ENCODE results near the gene TOMM6.

The TOMM6 gene

GRCh38 chr6:41787219-41787917 is at the start of gene TOMM6:
TSS of gene TOMM6 (plus strand) at chr6:41787694. CDS start at chr6:41787698, 4 bp downstream.
- DNase-seq (ENCODE audit: low read depth), result peak; percentile 94

DNA sequence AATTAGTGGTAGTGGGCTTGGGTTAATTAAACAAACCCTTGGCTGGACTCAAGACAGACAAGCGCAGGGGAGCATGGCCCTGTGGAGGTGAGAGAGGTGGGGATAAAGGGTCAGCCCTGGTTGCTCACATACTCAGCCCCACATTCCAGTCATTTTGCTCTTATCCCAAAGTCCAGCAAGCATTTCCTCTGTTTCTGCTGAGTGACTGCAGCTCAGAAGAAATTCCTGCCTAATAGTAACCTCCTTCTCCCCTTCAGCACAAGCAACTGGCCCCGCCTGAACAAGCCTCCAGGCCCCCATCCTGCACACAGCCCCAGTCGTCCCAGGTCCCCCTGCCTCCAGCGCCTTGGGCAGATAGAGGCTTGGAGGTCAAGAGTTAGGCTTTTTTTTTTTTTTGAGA is 48.5 kb upstream of the TOMM6 start:
- no peak for DNase-seq (ENCODE audit: low read depth)

- no peak for DNase-seq (ENCODE audit: low read depth)
Measured at GRCh38 chr6:41740366-41741162, 46.9 kb upstream of the TOMM6 start.

- DNase-seq (ENCODE audit: low read depth), result no peak
Measured at GRCh38 chr6:41741625-41742490, 45.6 kb upstream of the TOMM6 start.

DNA sequence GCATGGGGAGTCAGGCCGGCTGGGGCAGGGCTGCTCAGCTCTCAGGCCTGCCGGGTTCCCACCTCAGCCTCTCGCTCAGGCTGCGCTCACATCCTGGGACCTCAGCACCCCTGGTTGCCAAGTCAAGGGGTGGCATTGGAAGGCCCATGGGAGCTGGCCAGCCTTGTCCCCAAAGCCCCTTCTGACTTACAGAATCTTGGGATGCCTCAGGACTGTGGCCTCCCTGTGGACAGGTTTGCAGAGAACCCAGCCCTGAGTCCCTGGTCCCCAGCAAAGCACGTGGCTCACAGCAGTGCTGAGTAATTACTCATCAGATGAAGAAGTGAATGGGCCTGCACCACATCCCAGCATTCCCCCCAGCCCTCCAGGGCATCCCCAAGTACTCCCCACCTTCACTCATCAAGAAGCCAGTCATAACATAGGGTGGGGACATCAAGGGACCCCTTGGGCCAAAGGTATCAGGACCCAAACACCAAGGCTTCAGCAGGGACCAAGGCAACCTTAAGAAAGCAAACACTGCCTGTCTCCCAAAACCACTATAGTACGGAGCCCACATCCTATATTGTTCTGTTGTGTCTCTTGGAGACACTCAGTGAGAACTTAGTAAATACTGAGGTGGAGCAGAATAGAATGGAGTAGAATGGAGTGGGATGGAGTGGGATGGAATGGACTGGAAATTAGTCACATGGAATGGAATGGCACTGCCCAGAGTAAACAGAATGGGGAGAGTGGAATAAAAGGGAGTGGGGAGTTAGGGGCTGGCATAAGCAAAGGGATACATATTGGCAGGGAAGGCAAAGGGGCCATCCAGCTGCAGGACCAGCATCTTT is 43.9 kb upstream of the TOMM6 start:
- no peak for DNase-seq (ENCODE audit: low read depth)

DNA sequence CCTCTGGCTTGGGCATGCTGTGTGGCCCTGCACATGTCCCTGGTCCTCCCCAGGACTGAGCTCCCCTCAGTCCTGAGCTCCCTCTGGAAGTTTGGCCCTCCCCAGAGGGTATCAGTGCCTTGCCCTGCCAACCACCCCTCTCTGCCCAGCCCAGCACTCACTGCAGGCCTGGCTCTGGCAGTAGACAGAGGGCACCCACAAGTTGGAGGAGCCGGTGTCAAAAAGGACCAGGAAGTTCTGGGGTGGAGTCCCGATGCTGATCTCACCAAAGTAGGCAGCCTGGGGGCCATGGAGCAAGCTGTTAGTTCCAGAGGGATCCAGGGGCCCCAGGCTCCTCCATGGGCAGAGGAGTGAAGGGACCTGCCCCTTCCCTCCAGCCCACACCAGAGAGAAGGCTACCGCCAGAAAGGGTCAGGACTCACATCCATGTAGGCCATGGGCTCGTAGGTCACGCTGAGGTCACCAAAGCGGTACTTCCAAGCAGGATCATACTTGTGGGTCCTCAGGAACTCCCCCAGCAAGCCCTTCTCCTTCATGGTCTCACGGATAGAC is 43.2 kb upstream of the TOMM6 start:
- no peak for DNase-seq (ENCODE audit: low read depth)

- DNase-seq (ENCODE audit: low read depth), result no peak
Measured at GRCh38 chr6:41746107-41746506, 41.4 kb upstream of the TOMM6 start.

DNA sequence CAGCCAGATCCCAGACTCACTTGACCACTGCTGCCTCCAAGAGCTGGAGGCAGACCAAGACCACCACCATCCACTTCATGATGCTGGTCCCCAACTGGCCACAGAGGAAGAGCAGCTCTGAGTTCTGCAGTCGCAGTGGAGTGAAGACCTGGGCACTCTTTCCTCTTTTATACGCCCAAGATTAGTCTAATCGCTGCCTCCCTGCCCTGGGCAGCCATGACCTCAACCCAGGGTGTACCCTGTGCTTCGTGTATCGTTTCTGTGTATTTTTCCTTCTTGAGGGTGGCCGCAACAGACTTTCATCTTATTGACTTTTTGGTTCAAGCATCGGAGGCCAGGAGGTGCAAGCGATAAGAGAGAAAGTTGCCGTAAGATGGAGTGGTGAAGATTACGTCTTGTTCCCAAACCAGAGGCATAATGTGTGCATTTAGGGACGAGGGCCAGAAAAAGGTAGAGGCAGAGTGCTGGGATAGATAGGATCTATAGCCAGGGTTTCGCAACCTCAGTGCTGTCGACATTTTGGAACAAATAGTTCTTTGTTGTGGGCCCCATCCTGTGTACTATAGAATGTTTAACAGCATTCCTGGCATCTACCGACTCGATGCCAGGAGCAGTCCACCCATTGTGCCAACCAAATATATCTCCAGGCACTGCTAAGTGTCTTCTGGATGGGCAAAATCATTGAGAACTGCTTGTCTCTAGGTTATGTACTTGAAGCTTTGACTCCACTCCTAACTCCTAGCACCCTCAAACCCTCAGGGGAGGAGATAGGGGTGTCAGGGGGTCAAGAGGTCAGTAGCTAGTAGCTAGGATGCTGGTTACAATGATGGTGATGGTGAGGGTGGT is 40.0 kb upstream of the TOMM6 start, which contains the start of gene PGC:
PGC (minus strand) TSS at position 142 of the 846 bp plus-strand sequence; CDS start at position 79, 63 bp downstream.
- DNase-seq (ENCODE audit: low read depth), result no peak

DNA sequence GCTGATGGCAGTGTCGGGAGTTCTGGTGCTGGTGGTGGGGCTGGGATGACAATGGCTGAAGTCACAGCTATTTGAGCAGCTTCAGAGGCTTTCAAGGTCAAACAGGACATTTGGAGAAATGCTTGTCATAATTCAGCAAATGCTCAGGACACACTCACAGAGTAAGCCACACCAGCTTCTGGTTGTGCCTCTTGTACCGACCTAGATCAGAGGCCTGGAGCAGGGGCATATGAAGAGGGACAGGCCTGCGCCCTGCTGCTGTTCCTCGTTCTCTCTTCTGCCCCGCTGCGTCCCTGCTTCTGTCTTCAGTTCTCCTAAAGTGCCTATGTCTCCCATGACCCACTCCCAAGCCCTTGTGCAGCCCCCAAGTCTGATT is 39.4 kb upstream of the TOMM6 start:
- no peak for DNase-seq (ENCODE audit: low read depth)

- no peak for DNase-seq (ENCODE audit: low read depth)
Measured at GRCh38 chr6:41748542-41748941, 39.0 kb upstream of the TOMM6 start.

GRCh38 chr6:41750374-41750773 is 37.1 kb upstream of the TOMM6 start:
- no peak for DNase-seq (ENCODE audit: low read depth)

- DNase-seq (ENCODE audit: low read depth), result no peak
Measured at GRCh38 chr6:41755895-41756294, 31.6 kb upstream of the TOMM6 start.

DNA sequence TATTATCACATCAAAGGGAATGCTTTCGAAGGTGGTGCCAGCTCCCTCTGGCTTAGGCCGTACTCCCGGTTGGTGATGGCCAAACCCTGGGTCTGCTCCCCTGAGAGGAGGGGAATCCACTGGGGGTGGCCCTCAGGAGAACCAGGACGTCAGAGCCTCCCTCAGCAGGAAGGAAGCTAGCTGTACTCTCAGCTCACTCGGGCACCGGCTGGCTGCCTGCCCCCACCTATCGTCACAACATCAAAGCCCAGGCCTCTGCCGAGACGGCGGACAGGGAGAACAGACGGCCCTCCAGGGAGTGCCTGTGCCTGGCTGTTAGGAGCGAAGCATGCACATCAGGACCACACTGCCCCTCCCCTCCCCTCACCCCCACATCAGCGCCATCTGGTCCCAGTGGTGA is 31.1 kb upstream of the TOMM6 start:
- DNase-seq (ENCODE audit: low read depth), result no peak

- DNase-seq (ENCODE audit: low read depth), result no peak
Measured at GRCh38 chr6:41757271-41757670, 30.2 kb upstream of the TOMM6 start.

DNA sequence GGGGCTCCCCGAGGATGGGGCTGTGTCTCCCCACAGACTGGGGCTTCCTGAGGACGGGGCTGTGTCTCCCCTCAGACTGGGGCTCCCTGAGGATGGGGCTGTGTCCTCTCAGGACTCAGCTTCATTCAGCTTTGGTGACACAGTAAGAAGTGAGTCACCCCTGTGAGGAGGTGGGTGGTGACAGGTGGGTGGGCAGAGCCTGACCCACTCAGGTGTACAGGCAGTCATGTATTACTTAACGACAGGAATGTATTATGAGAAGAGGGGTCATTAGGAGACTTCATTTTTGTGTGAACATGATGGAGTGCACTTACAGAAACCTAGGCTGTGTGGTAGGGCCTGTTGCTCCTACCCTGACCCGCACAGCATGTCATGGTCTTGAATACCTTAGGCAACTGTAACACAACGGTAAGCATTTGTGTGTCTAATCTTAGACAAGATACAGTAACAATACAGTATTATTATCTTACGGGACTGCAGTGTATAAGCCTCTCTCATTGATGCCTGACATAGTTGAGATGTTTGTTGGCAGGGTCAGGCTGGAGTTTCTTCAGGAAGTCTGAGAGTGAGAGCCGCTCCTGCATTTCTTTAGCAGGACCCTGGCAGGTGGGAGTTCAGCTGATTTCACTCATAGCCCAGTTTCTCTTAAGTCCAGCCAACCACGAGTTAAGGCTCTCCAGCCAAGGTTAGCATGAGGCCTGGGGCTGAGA is 29.4 kb upstream of the TOMM6 start:
- DNase-seq (ENCODE audit: low read depth), result no peak

GRCh38 chr6:41758641-41759035 is 28.9 kb upstream of the TOMM6 start:
- no peak for DNase-seq (ENCODE audit: low read depth)

DNA sequence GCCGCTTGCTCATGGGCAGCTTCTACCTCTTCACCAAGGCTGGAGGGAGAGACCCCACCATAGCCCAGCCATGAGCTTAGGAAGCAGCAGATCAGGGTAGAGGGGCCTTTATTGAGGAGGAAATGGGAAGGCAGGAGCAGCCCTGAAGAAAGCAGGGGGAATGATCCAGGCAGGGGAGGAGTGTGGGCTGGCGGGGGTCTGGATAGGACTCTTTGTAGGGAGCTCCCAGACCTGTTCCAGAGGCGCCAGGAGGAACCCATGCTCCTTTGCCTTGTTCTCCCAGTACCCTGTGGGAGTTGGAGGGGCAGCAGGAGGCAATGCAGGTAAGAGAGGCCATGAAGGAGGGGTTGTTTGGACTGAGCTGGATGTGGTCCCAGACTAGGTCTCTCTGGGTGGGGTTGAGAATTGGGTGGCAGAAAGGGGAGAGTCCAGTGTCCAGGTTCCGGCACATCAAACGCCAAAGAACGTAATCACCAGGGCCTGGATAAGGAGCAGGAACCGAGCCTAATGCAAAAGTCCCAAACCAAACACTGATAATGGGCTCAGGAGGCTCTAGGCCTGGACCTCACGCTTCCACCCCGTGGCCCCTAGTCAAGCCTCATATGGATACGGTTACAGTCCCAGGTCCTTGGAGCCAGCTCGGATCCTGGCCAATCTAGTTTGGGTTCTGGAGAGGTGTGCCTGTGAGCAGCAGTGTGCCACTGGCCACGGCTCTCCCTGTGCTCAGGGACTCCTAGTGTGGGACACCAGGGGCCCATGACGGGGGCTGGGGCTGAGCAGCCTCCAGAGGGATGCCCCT is 28.2 kb upstream of the TOMM6 start:
- no peak for DNase-seq (ENCODE audit: low read depth)

- DNase-seq (ENCODE audit: low read depth), result no peak
Measured at GRCh38 chr6:41759905-41760579, 27.5 kb upstream of the TOMM6 start.

All from activated T-cell treated with anti-CD3 and anti-CD28 coated beads for 24 hours (primary cell).